Activated CD4-positive, alpha-beta T cell treated with anti-CD3 and anti-CD28 coated beads, Interleukin-2, Interleukin-4, amounts not matched to agents 100 ng/mL and 50 ng/mL, durations not matched to agents 16 hours and 8 hours (primary cell): Measurements from ENCODE around the gene PMEPA1.
"Not testable (repeated sequence)": the region's sequence is repeated elsewhere in the genome, so short reads cannot be mapped to it uniquely, and the experiment has no call there.

ENCODE experiments used
- DNase-seq: peaks from one replicate; pipeline ENCODE4 v3.0.0-alpha.2; 2020; ENCODE audit warnings: low spot score

PMEPA1 gene

GRCh38 chr20:57650756-57651483, 58.9 kb downstream of the PMEPA1 start:
- no peak for DNase-seq

GRCh38 chr20:57650266-57650665, 59.5 kb downstream of the PMEPA1 start:
- DNase-seq, result no peak

DNA sequence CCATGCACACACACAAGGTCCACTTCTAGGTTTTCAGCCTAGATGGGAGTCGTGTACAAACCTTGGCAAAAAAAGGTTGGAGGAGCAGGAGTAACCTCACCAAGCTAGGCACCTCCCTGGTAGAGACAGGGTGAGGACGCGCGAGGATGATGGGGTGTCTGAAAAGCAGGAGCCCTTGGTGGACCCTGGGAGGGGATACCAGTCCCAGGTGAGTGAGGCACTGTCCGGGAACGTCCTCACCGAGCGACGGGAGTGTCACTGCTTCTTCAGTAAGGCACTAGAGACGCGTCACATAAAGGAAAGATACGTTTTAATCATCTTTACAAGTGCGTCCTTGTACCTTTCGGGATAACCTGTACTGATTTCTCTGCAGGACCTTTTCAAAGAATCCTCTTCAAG, 60.2 kb downstream of the PMEPA1 start:
- DNase-seq, result no peak

- DNase-seq, result no peak
Measured at GRCh38 chr20:57648878-57649616, 60.8 kb downstream of the PMEPA1 start.

DNA sequence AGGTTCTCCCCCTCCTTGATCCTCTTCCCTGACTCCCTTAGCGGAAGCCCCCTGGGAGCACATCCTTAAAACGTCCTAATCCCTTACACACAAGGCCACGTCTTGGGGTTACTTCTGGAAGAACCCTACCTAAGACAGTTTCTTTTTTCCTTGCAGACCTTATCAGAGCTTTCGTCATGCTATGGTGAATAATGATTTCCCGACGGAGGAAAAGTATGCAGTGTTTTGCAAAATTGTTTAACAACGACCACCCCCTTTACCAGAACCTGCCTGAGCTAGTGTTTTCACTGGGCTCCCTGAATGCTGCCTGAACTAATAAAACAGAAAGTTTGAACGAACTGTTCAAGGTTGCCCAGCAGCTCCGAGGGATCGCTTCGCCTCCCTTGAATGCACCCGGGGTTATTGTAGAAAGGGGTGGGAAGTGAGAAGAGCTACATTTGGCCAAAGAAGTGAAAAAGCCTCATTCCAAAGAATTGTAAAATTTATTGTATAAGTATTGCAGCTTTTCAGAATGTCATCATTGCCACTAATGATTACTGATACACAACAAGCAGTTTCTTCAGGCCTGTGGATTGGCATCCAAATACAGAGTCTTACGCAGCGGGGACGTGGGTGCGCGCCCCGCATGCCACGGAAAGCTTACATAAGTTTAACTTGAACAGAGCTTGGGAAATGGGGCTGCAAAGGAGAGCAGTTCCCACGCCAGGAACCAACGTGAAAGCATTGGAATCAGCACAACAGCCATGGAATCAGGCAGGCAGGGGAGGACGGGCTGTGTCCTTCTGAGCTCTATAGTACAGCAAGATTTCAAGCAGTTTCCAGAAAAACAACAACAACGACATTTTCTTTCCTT, 61.7 kb downstream of the PMEPA1 start:
- DNase-seq, result no peak

- no peak for DNase-seq
Measured at GRCh38 chr20:57647006-57647932, 62.5 kb downstream of the PMEPA1 start.

DNA sequence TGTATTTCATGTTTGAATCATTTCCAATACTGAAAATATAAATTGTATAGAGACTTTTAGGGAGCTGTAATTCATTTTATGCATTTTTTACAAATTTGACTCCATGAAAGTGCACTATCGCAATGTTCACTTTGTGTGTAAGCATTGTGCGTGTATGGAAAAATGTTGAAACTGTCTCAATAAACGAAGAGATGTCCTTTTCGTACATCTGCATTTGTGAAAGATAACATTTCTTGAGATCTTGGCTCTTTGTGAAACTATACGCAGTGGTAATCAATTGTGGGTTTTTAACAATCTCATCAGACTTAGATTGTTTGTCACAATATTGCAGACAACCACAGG, 70.9 kb downstream of the PMEPA1 start:
- no peak for DNase-seq

DNA sequence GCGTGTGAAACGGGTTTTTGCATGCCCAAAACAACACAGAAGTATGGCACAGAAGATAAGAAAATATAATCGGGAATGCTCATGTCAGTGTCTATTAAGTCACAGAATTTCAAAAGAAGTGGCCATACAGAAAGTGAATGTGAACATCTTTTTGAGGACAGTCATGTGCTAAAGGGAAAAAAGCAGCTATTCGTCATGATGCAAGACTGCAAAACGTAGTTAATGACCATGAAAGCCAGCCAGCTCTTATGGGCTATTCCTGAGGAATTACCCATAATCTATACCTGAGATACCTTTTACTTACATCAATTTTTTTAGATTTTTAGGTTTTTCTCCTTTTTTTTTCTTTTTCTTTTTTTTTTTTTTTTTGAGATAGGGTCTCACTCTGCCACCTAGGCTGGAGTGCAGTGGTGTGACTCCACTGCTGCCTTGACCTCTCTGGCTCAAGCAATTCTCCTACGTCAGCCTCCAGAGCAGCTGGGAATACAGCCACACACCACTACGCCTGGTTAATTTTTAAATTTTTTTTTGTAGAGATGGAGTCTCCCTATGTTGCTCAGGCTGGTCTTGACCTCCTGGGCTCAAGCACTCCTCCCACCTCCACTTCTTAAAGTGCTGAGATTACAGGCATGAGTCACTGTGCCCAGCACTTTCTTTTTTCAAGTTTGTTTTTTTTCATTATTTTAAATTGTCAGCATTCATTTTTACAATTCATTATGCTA, 71.5 kb downstream of the PMEPA1 start:
- no peak for DNase-seq

DNA sequence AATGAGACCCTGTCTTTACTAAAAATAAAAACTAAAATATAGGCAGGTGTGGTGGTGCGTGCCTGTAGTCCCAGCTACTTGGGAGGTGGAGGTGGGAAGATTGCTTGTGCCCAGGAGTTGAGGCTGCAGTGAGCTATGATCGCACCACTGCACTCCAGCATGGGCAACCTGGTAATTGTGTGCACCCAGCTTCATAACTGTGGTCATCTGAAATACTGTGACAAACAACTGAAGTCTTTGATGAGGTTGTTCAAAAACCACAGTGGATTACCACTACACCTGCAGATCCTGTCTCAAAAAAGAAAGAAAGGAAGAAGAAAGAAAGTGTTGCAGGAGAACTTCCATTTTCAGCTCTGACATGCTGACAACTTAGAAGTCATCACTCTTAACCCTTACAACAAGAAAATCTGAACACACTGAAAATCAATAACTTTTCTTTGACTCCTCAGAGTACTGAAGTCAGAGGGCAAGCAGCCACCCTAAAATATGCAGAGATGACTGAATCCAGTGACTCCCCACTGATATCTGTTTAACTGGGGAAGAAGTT, 75.8 kb downstream of the PMEPA1 start:
- no peak for DNase-seq

GRCh38 chr20:57632286-57632685, 77.5 kb downstream of the PMEPA1 start:
- DNase-seq, result no peak

DNA sequence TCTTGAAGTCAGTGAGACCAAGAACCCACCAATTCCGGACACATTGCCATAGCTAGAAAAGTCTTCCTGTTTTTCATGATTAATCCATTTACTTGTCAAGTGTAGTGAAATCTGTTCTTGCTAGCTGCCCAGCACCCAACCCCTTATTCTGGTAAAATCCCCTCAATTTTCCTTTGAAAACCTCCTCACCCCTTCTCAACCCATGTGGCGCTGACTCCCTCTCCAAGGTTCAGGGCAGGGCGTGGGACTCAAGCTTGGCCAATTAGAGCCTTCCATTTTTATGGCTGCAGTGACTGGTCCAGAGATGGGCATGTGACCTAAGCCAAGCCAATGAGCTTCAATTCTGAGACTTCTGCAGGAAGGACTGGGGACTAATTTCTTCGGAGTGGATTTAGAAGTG, 79.8 kb downstream of the PMEPA1 start:
- DNase-seq, result no peak

- DNase-seq, result not testable (repeated sequence)
Measured at GRCh38 chr20:57629491-57629901, 80.3 kb downstream of the PMEPA1 start.

DNA sequence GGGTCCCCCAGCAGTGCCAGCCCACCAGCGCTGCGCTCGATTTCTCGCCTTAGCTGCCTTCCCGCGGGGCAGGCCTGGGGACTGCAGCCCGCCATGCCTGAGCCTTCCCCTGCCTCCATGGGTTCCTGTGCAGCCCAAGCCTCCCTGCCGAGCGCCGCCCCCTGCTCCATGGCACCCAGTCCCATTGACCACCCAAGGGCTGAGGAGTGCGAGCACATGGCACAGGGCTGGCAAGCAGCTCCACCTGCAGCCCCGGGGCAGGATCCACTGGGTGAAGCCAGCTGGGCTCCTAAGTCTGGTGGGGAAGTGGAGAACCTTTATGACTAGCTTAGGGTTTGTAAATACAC, 80.9 kb downstream of the PMEPA1 start:
- not testable (repeated sequence) for DNase-seq

DNA sequence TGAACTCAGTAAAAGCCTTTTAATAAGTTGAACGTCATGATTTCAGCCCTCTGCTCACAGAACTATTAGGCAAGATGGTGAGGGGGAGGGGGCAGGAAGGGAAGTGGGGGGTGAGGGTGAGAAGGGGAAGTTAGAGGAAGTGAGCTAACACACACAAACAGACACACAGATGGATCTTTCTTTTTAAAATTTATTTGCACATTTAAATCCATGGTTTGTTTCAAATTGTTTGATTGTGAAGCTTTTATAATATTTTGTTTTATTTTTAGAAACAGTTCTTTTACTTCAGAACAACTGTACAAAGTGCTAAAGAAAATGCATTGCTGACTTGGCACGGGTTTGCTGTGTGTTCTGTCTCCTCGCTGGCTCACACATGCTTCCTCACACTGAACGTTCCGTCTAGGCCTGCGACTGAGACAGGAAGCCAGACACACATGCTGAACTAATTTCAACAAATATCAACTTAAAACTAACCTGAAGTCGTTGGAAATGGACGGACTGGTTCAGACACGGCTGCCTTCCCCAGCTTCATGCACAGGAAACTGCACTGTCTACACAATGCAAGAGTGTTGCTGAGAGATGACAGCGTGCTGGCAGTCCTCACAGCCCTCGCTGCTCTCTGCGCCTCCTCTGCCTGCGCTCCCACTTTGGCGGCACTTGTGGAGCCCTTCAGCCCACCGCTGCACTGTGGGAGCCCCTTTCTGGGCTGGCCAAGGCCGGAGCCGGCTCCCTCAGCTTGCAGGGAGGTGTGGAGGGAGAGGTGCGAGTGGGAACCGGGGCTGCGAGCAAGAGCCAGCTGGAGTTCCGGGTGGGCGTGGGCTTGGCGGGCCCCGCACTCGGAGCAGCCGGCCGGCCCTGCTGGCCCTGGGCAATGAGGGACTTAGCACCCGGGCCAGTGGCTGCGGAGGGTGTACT, 81.5 kb downstream of the PMEPA1 start:
- peak; percentile 35 for DNase-seq

DNA sequence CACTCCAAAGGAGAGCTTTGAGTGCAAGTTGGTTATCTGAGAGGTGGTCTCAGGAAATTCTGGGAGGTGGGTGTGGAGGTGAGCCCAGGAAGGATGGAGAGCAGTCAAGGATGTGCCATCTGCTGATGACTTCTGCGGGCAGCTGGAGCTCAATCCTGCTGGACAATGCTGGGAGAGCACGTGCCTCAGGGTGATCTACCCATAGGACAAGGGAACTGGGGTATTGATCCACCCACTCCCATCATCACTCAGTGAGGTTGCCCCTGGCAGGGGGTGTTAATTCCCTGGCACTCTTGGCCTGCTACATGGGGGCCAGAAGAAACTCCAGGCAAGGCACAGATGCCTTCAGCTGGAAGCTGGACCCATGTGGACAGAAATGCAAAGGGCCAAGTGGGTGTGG, 82.5 kb downstream of the PMEPA1 start:
- DNase-seq, result no peak

- no peak for DNase-seq
Measured at GRCh38 chr20:57625978-57626377, 83.8 kb downstream of the PMEPA1 start.

GRCh38 chr20:57625181-57625958, 84.4 kb downstream of the PMEPA1 start:
- no peak for DNase-seq

GRCh38 chr20:57624124-57624523, 85.7 kb downstream of the PMEPA1 start:
- no peak for DNase-seq
